Tibial nerve (tissue), 4 donors: ENCODE results near the gene FASTKD1.

ENCODE experiments used
- CTCF ChIP-seq, 5 experiments: fragments of 200-600 bp in 3 of 5; fragments of 450-650 bp in 2 of 5; sonication (generic) in 3 of 5; IDR thresholded peaks; one replicate each; pipeline ENCODE4 v1.5.1; 2016 to 2019; ENCODE audit warnings: antibody characterized with exemption in 5 of 5, mild to moderate bottlenecking in 3 of 5, moderate library complexity in 2 of 5
- EP300 ChIP-seq, 2 donors: sonication (generic); formaldehyde crosslinking; IDR thresholded peaks; one replicate each; pipeline ENCODE4 v1.6.1; 2017; ENCODE audit warnings: antibody characterized with exemption in 2 of 2, mild to moderate bottlenecking in 1 of 2

DNA sequence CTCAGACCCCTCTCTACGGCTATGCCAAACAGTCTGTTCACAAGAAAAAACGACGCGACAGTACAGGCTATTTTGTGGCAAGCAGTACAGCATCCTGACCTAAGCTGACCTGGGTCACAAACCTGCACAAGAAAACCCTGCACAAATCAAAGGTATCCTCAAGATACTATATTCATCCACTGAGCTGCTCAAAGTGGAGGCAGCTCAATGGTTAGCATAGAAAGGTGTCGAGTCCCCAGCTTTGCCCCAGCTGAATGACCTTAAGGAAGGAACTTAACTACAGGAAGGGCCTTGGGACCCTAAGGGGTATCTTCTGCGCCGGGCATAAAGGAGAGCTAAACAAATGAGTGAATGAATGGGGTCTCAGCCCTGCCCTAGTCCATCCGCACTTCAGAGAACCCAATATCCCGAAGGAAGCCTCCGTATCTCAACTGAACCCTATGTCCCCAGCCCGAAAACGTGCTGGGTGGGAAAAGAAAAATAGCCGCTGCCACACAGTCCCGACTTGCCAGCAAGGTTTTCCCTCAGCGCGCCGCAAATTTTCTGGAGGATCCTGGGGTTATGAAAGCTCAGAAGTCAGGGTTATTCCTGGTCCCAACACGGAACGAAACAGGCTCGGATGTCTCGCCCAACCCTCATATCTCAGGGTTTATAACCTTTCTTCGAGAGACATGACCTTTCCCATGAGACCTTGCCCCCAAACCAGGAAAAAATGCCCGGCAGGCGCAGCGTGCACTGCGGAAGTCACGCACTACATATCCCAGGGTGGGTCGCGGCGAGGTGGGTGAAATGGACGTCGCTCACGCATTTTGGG, at the start of gene FASTKD1:
- peak; percentile 60 to 90 for TF ChIP-seq EP300 (IDR thresholded peaks at IDR 0.05)
- TF ChIP-seq CTCF (IDR thresholded peaks at IDR 0.05), result no peak
